ENCODE results near the gene GPR137.
"Not testable (repeated sequence)": the region's sequence is repeated elsewhere in the genome, so short reads cannot be mapped to it uniquely, and the experiment has no call there.

The GPR137 gene

DNA sequence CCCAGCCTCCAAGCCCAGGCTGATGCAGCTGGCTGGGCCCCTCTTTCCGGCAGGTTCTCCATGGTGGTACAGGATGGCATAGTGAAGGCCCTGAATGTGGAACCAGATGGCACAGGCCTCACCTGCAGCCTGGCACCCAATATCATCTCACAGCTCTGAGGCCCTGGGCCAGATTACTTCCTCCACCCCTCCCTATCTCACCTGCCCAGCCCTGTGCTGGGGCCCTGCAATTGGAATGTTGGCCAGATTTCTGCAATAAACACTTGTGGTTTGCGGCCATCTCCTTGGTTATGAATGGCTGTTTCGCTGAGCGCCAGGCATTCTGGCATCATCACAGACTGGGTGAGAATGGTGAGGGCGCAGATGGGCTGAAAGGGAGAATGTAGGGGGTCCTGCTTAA is 35.9 kb downstream of the GPR137 start:
- TF ChIP-seq, protein P1, sequence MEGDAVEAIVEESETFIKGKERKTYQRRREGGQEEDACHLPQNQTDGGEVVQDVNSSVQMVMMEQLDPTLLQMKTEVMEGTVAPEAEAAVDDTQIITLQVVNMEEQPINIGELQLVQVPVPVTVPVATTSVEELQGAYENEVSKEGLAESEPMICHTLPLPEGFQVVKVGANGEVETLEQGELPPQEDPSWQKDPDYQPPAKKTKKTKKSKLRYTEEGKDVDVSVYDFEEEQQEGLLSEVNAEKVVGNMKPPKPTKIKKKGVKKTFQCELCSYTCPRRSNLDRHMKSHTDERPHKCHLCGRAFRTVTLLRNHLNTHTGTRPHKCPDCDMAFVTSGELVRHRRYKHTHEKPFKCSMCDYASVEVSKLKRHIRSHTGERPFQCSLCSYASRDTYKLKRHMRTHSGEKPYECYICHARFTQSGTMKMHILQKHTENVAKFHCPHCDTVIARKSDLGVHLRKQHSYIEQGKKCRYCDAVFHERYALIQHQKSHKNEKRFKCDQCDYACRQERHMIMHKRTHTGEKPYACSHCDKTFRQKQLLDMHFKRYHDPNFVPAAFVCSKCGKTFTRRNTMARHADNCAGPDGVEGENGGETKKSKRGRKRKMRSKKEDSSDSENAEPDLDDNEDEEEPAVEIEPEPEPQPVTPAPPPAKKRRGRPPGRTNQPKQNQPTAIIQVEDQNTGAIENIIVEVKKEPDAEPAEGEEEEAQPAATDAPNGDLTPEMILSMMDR (IDR thresholded peaks at IDR 0.05; ENCODE audit: low read depth, low read length), result no peak
- no peak overlapping the region for H3K4me3 ChIP-seq (ENCODE audit: low read depth, low read length)

DNA sequence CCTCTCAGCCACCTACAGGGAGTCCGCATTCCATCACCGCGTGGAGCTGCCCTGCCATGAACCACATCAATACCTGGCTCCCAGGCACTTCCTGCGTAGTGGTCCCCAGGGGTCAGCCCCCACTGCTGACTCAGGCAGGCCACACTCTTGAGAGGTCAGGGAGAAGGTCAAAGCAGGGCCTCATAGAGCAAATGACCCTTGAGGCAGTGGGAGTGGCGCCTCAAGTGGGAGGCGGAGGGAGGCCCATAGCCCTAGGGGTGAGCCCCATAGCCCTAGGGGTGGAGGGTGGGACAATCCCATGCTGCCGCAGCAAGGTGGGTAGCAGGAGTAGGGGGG is 37.2 kb downstream of the GPR137 start:
- TF ChIP-seq, protein P1 (IDR thresholded peaks at IDR 0.05; ENCODE audit: low read depth, low read length), result no peak
- H3K4me3 ChIP-seq (ENCODE audit: low read depth, low read length), result no peak overlapping the region

DNA sequence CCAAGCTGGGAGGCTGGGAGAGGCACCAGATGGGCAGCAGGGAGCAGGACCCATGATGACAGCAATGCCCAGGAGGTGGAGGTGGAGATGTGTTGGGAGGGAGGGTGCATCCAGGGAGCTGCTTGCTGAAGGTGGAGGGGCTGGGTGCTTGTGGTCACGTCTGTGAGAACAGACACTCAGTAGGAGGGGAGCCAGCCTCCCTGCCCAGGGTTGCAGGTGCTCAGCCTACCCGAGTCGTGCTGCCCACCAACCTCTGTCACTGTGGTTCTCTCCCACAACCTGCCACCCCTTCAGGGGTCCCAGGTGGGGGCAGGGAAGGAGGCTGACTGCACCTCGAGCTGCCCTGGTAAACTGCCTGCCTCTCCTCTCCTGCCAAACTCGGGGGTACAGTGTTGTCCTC is 37.7 kb downstream of the GPR137 start:
- no peak overlapping the region for H3K4me3 ChIP-seq (ENCODE audit: low read depth, low read length)
- TF ChIP-seq, protein P1 (IDR thresholded peaks at IDR 0.05; ENCODE audit: low read depth, low read length), result no peak

DNA sequence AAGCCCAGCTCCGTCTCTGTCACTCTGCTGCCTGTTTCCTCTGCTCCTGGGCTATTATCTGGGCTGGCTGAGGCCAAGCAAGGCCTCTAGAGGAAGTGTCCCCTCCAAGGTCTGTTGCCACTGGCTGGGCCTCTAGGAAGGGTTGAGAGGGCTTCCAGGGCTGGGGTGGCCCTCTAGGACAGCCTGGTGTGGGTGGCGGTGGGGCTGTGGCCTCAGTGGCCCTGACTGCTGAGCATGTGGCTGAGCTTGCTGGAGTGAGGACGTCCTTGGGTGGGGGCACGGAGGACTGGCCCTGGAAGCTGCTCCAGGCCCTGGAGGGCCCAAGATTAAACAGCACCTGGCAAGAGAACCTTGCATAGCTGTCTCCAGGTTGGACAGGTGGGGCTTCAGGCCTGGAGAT is 38.3 kb downstream of the GPR137 start:
- not testable (repeated sequence) for H3K4me3 ChIP-seq (ENCODE audit: low read depth, low read length)

- TF ChIP-seq, protein P1 (IDR thresholded peaks at IDR 0.05; ENCODE audit: low read depth, low read length), result no peak
- H3K4me3 ChIP-seq (ENCODE audit: low read depth, low read length), result no peak overlapping the region
Measured at GRCh38 chr11:64324692-64325469, 39.2 kb downstream of the GPR137 start.

- H3K4me3 ChIP-seq (ENCODE audit: low read depth, low read length), result no peak overlapping the region
- TF ChIP-seq, protein P1 (IDR thresholded peaks at IDR 0.05; ENCODE audit: low read depth, low read length), result no peak
Measured at GRCh38 chr11:64327375-64327774, 41.7 kb downstream of the GPR137 start.

DNA sequence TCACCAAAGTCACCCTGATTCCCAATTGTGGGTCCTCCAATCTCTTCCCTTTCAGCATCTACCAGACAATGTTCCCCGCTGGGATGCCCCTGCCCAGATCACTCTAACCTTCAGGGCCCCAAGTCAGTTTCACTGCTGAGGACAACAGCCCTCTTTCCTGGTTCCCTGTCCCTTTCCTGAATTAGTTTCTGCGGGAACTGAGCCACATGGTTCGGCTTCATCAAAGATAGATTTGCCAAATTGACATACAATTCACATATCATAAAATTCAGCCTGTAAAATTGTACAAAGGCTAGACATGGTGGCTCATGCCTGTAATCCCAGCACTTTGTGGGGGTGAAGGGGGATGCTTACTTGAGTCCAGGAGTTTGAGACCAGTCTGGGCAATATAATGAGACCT is 42.3 kb downstream of the GPR137 start:
- TF ChIP-seq, protein P1 (IDR thresholded peaks at IDR 0.05; ENCODE audit: low read depth, low read length), result no peak
- no peak overlapping the region for H3K4me3 ChIP-seq (ENCODE audit: low read depth, low read length)

DNA sequence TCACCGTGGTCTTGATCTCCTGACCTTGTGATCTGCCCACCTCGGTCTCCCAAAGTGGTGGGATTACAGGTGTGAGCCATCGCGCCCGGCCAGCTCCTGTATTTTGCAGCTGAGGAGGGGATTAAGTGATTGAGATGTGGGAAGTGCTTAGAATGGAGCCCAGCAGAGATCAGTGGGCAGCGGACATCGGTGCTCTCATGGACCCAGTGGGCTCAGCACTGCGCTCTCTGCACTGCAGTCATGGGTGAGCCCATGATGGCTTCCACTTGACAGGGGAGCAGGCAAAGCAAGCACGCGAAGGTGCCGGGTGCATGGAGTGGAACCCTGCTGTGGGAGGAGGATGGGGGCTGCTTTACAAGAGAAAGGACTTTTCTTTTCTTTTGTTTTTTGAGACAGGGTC is 45.2 kb downstream of the GPR137 start:
- TF ChIP-seq, protein P1 (IDR thresholded peaks at IDR 0.05; ENCODE audit: low read depth, low read length), result no peak

More for the DNA sequence above, 45.2 kb downstream of the GPR137 start:
- no peak overlapping the region for H3K4me3 ChIP-seq (ENCODE audit: low read depth, low read length)
